ENCODE data around the gene DOC2B. TPM values are rescaled to one million over a fixed set of nuclear protein-coding genes. Genes with fewer than 3 reads are reported as not detected.
"Not testable (repeated sequence)": the region's sequence is repeated elsewhere in the genome, so short reads cannot be mapped to it uniquely, and the experiment has no call there.

DOC2B gene
- total RNA-seq, 4 donors from 2014 or later: 4.4 to 11.5 (median 10.6) TPM

DNA sequence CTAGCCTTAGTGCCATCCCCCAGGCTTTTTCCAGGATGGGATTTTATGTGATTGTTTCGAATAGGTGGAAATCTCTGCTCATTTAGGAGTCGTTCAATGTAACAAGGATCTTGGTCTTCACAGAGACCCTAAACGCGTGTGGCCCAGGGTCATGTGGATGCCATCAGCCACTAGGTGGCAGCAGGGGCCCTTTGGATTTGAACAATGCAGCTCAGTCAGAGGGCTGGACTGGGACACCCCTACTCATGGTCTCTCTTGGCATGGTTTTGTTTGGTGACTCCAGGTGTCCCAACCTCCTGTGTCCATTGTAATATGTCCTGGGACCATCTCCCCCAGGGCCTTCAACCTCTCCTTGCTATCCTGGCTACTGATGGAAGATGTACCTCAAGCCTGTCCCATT, 44.9 kb downstream of the DOC2B start:
- peak; percentile 93 for ATAC-seq
- not testable (repeated sequence) for H3K27ac ChIP-seq, H3K9me3 ChIP-seq, H3K4me3 ChIP-seq, H3K4me1 ChIP-seq, H3K36me3 ChIP-seq, H3K27me3 ChIP-seq
- TF ChIP-seq CTCF (IDR thresholded peaks at IDR 0.05): peak in 3 of 4 experiments; percentile 8 to 49 (median 27)
- no CpG with 5 or more reads among the region's 4 CpGs for WGBS, 2 donors (ENCODE audit: low coverage in 1 of 2)

- not testable (repeated sequence) for H3K4me1 ChIP-seq, ATAC-seq, H3K9me3 ChIP-seq, H3K27me3 ChIP-seq, H3K27ac ChIP-seq, H3K36me3 ChIP-seq, H3K4me3 ChIP-seq
- no CpG with 5 or more reads among the region's 1 CpG for WGBS, 2 donors (ENCODE audit: low coverage in 1 of 2)
These were observed 45.6 kb downstream of the DOC2B start for GRCh38 chr17:135895-136294.

GRCh38 chr17:135022-135421, 46.4 kb downstream of the DOC2B start:
- 55% methylated on average over 6 of the region's 6 CpGs; no CpG with 5 or more reads in 1 of the 2 donors for WGBS, 2 donors (ENCODE audit: low coverage in 1 of 2)
- not testable (repeated sequence) for H3K36me3 ChIP-seq, ATAC-seq, H3K4me3 ChIP-seq, H3K27me3 ChIP-seq, H3K4me1 ChIP-seq, H3K9me3 ChIP-seq, H3K27ac ChIP-seq

- TF ChIP-seq CTCF (IDR thresholded peaks at IDR 0.05): peak in 1 of 4 experiments; percentile 8
- H3K27me3 ChIP-seq, H3K4me3 ChIP-seq, H3K4me1 ChIP-seq, H3K27ac ChIP-seq, H3K36me3 ChIP-seq, H3K9me3 ChIP-seq: not testable (repeated sequence)
- peak; percentile 41 for ATAC-seq
- no CpG with 5 or more reads among the region's 25 CpGs for WGBS, 2 donors (ENCODE audit: low coverage in 1 of 2)
These were observed 47.1 kb downstream of the DOC2B start for GRCh38 chr17:134332-134785.

- H3K4me1 ChIP-seq, H3K36me3 ChIP-seq, H3K4me3 ChIP-seq, H3K27me3 ChIP-seq, H3K9me3 ChIP-seq, H3K27ac ChIP-seq, ATAC-seq: not testable (repeated sequence)
- no CpG with 5 or more reads among the region's 40 CpGs for WGBS, 2 donors (ENCODE audit: low coverage in 1 of 2)
These were observed 47.5 kb downstream of the DOC2B start for GRCh38 chr17:133932-134331.

GRCh38 chr17:118339-118917, 63.0 kb downstream of the DOC2B start:
- H3K36me3 ChIP-seq, H3K4me1 ChIP-seq, H3K4me3 ChIP-seq, H3K27me3 ChIP-seq, ATAC-seq, H3K9me3 ChIP-seq, H3K27ac ChIP-seq: not testable (repeated sequence)
- 0% methylated on average over 2 of the region's 20 CpGs for WGBS, 2 donors (ENCODE audit: low coverage in 1 of 2)
- peak in 2 of 4 experiments; percentile 11 to 28 for TF ChIP-seq CTCF (IDR thresholded peaks at IDR 0.05)

- H3K4me3 ChIP-seq, H3K27ac ChIP-seq, H3K36me3 ChIP-seq, H3K27me3 ChIP-seq, H3K4me1 ChIP-seq, ATAC-seq, H3K9me3 ChIP-seq: not testable (repeated sequence)
- WGBS, 2 donors (ENCODE audit: low coverage in 1 of 2): no CpG with 5 or more reads among the region's 5 CpGs
These were observed 68.3 kb downstream of the DOC2B start for GRCh38 chr17:113111-113510.

Other genes with a start within 250 kb of the DOC2B start
- gene SCGB1C2, start 44.1 kb downstream of the DOC2B start, total RNA-seq: not detected
- gene RPH3AL, start 171.2 kb upstream of the DOC2B start, total RNA-seq: 10 to 100 TPM in 3 of 4 donors, 1 to 10 TPM in 1; 8.6 to 21.0 (median 17.4) TPM

Measured in gastroesophageal sphincter (tissue), 4 donors.